HL-60 (cell line): ENCODE results near the gene MBD4.

Source experiments
- CTCF ChIP-seq: IDR thresholded peaks from one replicate; pipeline ENCODE4 v1.5.1; 2011; ENCODE audit warnings: low read length, control low read depth, inconsistent platforms; ENCODE audit not compliant: insufficient read depth
- GABPA ChIP-seq: IDR thresholded peaks from 2 replicates; pipeline ENCODE4 v1.6.1; 2012; ENCODE audit warnings: low read depth
- POLR2AphosphoS5 ChIP-seq: IDR thresholded peaks from 2 replicates; pipeline ENCODE4 v1.6.1; 2012; ENCODE audit warnings: low read depth
- REST ChIP-seq: IDR thresholded peaks from 2 replicates; pipeline ENCODE4 v1.6.1; 2012; ENCODE audit warnings: low read depth; ENCODE audit not compliant: insufficient replicate concordance
- SPI1 ChIP-seq: IDR thresholded peaks from 2 replicates; pipeline ENCODE4 v1.6.1; 2012; ENCODE audit warnings: low read depth, mild to moderate bottlenecking, borderline replicate concordance

GRCh38 chr3:129461022-129461421 is 21.3 kb upstream of the MBD4 start:
- TF ChIP-seq CTCF (no peak), REST (no peak), POLR2AphosphoS5 (no peak), SPI1 (no peak), GABPA (no peak)
